IPS-18c (cell line): Measurements from ENCODE around the gene ESRP2.

ENCODE experiments used
- H3K4me3 ChIP-seq: 2 replicates; pipeline ENCODE4 v1.7.0; 2013; ENCODE audit warnings: low read depth, mild to moderate bottlenecking, low read length, moderate library complexity; ENCODE audit not compliant: insufficient read depth
- H3K9me3 ChIP-seq: one replicate; pipeline ENCODE4 v1.6.1; 2013; ENCODE audit warnings: mild to moderate bottlenecking, low read length, moderate library complexity; ENCODE audit not compliant: control insufficient read depth, insufficient read depth

ESRP2 gene

DNA sequence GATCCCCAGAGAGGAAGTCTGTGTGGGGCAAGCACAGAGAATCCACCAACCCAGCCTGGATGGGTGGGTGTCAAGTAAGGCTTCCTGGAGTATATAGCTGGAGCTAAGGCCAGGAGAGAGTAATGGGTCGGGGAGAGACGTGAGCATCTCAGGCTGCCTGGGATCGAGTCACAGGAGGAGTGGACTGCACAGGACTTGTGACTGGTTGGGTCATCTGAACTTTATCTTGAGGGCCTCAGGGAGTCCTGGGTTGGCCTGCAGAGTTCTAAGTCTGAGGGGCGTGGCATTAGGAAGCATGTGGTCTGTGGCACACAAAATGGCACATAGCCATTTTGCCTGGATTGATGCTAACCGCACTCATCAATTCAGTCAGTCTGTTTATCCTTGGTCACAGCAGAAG, 10.7 kb upstream of the ESRP2 start:
- H3K4me3 ChIP-seq: no peak overlapping the region
- H3K9me3 ChIP-seq: peaks cover 4% of the 10 kb centered on the region

DNA sequence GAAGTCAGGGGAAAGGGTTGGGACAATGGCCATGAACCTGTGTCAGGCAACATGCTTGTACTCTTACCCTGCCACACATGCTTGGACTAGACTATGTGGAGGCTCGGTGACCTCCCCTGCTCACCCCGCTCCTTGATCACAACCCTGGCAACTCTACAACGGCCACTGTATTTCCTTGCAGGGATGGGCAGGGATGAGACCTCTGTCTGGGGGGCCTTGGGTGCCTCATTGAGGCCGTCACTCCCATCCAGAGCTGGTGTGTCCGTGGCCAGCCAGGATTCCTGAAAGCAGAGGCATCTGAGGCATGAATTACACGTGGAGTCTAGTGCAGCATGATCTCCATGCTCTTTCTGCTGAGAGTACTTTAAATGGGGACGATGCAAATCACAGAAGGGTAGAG, 10.2 kb upstream of the ESRP2 start:
- Histone ChIP-seq H3K4me3 (peak overlapping the region; percentile 97), H3K9me3 (peaks cover 4% of the 10 kb centered on the region)

DNA sequence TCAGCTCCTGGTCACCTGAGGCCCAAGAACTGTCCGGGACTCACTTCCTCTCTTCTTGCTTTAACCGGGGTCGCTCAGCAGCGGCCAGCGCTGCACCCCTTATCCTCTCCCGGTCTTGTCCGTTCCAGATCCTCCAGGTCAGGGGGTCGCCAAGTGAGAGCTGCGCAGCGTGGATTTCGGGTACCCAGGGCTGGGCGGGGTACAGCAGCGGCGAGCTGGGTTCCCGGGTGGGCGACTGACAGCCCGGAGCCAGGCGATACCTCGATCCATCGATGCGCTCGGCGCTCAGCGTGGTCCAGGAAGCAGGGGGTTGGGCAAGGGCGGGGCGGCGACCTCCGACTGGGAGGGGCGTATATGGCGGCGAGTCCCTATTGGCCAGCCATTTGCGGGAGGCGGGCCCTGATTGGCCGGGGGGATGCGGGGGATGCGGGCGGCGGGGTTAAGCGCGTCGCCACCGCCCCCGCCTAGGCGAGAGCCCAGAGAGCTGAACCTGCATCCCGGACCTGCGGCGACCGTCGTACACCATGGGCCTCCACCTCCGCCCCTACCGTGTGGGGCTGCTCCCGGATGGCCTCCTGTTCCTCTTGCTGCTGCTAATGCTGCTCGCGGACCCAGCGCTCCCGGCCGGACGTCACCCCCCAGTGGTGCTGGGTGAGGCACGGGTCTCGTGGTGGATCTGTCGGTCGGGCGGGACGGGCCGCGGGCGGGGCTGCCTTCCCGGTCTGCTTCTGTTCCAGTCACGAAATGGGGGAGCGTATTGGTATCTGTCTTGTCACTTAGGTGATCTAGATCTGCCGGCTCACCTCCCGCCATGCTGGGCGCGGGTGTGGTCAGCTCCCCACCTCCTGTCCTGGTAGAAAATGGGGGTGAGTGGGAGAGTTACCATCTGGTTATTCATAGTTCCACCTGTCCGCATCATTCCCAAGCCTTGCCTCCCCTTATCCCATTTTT, 9.3 kb upstream of the ESRP2 start, which contains the start of gene PLA2G15:
Gene PLA2G15 (plus strand): TSS at position 471 of the 951 bp plus-strand sequence. CDS start 54 bp downstream, at position 525.
- H3K4me3 ChIP-seq: peak within 1 kb of the TSS; percentile 97
- H3K9me3 ChIP-seq: peaks cover 4% of the 10 kb centered on the region

DNA sequence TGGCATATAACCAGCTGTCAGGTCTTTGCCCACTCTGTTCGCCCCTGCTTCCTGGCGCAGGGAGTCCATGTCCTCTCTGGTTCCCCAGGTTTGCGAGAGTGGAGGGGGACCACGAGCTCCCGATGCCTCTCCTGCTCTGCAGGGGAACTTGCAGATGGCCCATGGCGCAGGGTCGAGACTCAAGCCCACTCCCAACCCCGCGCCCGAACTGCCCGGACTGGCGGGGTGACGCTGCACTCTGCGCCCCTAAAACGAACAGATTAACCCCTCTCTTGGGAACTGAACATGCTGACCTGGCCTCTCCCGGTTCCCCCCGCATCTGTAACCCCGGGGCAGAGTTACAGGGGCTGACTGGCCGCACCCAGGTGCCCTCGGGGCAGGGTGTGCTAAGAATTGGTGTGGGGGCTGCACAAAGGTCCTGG, 8.6 kb upstream of the ESRP2 start:
- Histone ChIP-seq H3K9me3 (peaks cover 4% of the 10 kb centered on the region), H3K4me3 (peak overlapping the region; percentile 97)

DNA sequence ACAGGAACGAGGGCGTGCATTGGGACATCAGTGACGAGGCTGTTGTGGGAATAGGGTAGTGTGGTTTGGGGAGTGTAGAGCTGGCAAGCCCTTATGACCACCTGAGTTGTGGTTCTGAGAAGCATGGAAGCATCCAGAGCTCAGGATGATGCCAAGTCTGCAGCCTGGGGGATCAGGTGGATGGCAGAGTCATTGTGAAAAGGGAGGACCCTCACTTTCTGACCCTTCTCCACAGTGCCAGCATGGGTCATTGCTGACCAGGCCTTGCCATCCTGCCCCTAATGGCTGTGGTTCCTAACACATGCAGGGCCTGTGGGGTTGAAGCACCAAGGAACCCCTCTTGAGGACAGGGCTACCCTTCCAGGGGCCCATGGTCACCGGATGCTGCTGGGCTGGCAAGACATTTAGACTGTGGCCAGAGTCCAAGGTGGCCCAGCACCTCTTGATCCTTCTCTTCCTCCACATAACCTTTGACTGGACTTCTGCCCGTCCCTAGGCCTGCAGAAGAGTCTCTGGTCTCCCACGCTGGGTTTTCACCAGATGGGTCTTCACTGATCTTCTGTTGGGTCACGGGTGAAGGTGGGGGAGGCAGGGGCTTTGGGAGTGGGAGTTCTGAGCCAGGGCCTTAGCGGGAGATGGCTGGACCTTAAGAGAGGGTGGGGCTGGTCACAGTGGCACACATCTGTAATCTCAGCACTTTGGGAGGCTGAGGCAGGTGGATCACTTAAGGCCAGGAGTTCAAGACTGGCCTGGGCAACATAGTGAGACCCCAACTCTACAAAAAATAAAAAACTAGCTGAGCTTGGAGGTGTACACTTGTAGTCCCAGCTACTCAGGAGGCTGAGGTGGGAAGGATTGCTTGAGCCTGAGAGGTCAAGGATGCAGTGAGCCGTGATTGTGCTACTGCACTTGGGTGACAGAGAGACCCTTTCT, 7.3 kb upstream of the ESRP2 start:
- Histone ChIP-seq H3K9me3 (peaks cover 4% of the 10 kb centered on the region), H3K4me3 (no peak overlapping the region)

DNA sequence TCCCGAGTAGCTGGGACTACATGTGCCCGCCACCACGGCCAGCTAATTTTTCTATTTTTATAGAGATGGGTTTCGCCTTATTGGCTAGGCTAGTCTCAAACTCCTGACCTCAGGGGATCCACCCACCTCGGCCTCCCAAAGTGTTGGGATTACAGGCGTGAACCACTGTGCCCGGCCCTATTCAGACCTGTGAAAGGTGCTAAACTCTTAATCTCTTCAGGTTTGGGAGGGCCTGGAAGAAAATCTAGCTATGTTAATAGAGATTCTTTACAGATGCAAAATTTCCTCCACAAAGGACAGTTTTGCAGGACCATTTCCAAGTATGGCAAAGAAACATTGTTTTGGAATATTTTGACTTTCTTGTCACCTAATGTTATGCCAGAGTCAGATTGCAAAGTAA, 6.2 kb upstream of the ESRP2 start:
- Histone ChIP-seq H3K9me3 (peaks cover 4% of the 10 kb centered on the region), H3K4me3 (no peak overlapping the region)

DNA sequence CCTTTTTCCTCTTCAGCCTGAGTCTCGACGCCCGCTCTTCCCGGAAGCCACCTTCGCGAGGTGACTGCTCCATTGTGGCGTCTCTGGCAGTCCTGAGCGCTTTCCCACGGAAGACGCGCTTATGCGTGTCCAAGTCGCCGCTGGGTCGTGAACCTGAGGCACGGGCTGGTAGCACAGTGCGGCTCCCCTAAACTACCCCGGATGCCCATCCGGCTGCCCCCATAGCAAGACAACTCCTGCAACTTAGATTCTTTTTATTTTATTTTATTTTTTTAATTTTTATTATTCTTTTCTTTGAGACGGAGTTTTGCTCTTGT, 2.1 kb upstream of the ESRP2 start:
- Histone ChIP-seq H3K4me3 (peak overlapping the region; percentile 56; the same call in 1 of the 2 replicates), H3K9me3 (no peaks in the 10 kb centered on the region)

DNA sequence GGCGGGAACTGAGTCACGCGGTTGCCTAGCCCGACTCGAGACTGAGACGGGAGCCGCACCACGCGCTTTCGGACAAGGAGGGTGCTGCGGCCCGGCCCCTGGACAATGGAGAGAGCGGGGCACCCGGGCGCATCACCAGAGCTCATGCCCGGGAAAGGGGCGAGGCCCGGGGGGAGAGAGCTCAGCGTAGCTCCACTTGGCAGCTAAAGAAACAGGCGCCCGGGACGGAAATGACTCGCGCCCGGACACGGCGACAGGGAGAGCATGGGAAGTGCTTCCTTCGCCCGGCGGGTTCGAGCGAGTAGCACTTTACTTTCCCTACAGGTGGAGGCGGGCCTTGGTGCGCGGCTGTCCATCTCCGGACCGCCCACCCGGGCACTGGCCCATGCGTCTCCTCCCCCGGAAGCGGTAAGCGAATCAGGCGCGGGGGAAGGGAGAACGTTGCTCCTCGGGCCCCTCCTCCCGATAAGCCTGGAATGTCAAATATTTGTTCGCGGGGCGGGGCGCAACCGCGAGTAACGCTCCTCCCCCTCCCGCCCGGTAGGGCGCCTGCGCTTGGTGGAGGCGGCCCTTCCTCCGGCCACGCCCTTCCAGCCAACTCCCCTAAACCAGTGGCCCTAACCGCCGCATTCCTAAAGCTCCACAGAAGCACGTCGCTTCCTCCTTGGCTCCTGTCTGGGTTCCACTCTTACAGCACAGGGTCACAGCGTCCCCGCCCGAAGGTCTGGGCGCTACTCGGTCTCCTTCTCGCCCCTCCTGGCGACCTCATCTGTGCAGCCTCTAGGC, 1.5 kb upstream of the ESRP2 start:
- peak overlapping the region; percentile 91 for H3K4me3 ChIP-seq
- no peaks in the 10 kb centered on the region for H3K9me3 ChIP-seq

DNA sequence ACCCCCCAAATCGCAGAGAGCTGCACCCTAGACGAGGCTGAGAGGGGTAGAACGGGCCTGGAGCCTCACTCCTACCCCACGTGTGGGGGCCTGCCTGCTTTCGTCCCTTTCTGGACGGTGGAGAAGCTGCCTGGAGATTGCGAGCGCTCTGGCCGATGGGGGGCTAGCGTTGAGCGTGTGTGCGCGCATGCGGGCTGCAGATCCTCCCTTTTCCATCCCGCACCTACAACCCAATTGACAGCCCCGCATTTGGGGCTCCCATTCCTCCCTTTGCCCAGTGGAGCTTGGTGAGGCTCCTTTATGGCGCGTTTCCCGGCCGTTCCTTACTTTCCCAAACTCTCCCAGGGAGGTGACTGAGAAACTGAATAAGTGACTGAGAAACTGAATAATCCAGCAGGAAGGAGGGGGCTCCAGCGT, 907 bp upstream of the ESRP2 start:
- no peaks in the 10 kb centered on the region for H3K9me3 ChIP-seq
- H3K4me3 ChIP-seq: peak overlapping the region; percentile 91

DNA sequence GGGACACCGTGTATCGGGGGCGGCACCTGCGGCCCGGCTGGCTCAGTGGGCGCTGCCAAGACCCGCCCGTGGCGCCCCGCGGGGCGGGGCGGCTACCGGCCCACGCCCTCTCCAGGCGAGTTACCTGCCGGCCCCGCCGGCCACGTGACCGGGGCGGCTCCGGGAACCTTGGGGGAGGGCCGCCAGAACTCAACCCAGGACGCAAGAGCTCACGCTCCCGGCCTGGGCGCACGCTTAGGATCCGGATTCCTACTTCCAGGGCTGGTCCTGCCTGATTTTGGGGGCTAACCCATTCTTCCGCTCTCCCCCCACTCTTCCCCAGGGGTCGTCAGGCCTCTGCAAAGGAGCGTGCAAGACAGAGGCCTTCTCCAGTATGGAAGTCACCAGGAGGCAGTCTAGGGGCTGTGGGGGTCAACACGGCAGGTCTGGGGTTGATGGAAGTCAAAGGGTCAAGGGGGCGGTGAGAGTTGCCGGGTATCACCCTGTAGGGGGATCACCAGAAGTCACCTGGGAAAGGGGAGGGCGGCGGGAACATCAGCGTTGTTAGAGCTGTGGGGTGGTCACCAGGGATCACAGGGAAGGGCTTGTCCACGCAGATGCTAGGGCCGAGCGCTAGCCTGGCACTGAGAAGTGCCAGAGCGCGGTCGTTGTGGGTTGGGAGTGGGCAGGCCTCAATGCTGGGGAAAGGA, 354 bp upstream of the ESRP2 start:
- Histone ChIP-seq H3K9me3 (no peaks in the 10 kb centered on the region), H3K4me3 (peak overlapping the region; percentile 91)

DNA sequence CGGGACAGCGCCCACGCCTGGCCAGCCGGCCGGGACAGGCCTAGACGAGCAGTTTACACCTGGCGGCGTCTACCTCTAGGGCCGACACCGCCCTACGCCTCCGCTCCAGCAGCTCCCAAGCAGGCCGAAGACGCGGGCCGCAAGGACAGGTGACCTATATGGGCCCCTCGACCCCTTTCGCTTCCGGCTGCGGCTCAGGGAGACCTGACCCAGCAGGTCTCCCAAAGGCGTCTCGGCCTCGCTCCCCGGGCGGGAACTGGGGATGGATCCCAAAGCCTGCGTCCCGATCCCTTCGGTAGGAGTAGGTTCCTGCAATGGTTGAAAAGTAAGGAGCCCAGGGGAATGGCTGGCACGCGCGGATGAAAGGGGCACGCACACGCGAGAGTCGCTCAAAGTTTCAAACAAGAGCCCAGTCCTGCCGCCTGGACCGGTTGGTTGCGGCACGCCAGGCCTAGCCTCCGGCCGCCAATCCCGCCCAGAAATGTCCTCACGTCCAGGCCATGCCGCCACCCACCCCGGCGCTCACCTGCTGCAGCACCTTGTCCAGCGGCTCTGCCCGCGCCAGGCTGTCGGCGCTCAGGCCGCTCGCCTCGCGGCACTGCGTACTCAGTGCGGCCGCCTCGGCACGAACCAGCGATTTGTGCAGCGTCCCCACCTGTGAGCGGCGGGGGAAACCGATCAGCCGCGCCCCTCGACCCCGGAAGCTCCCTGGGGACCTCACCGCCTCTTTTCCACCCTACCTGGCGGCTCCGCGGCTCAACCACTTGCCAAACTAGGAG, 630 bp downstream of the ESRP2 start:
- Histone ChIP-seq H3K9me3 (no peaks in the 10 kb centered on the region), H3K4me3 (peak overlapping the region; percentile 91)

DNA sequence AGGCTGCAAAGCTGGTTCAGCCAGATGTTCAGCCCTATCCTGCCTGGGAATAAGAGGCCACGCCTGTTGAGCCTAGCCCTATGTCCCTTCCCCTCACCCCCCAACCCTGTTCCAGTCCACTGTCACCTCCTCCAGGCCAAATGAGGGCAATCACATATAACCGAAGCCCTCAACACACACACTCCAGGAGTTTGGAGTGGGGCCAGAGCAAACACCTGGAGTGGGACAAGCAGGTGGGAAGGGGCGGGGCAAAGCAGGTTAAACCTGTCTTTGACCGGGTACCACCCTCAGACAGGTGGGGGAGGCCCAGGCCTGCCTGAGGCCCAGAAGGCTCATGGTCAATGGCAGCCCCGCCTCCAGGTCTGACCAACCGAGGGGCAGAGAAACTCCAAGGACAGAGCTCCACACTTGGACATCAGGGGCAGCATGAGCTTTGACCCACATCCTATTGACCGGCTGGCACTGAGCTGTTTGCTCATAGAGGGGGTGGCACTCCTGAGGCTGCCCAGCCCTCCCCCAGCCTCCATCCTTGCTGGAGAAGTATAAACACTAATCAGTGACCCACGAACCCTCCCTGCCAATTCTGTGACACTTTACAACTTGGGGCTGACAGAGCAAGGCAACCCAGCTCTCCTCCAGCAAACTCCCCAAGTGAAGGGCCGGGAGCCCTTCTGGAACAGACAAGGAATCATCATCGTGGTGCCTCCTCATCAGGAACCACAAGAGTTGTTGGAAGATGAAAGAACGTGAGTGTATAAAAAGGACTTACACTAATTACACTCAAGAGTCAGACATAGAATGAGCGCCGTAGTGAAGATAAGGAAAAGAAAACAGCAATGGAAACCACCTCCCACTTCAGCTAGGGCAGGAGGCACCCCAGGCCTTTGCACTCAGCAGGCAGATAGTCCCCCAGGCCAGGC, 1.5 kb downstream of the ESRP2 start:
- Histone ChIP-seq H3K9me3 (no peaks in the 10 kb centered on the region), H3K4me3 (peak overlapping the region; percentile 91)

DNA sequence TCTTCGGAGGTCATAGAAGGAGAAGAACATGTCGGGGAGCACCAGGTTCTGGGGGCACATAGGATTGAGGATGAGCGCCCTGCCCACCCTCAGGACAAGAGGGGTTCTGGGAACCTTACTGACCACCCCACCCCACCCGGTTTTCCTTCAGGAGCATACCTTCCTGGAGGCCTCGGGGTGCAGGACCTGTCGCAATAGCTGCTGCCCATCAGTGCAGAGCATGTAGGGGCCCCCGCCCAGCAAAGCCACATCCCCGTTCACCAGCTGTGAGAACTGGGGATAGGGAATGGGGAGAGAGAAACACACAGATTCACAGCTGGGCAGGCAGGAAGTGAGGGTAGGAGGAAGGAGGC, 2.1 kb downstream of the ESRP2 start:
- peaks cover 2% of the 10 kb centered on the region for H3K9me3 ChIP-seq
- 0 out of 2 replicates have a peak overlapping the region, but pooled peaks have one; percentile 91 for H3K4me3 ChIP-seq

DNA sequence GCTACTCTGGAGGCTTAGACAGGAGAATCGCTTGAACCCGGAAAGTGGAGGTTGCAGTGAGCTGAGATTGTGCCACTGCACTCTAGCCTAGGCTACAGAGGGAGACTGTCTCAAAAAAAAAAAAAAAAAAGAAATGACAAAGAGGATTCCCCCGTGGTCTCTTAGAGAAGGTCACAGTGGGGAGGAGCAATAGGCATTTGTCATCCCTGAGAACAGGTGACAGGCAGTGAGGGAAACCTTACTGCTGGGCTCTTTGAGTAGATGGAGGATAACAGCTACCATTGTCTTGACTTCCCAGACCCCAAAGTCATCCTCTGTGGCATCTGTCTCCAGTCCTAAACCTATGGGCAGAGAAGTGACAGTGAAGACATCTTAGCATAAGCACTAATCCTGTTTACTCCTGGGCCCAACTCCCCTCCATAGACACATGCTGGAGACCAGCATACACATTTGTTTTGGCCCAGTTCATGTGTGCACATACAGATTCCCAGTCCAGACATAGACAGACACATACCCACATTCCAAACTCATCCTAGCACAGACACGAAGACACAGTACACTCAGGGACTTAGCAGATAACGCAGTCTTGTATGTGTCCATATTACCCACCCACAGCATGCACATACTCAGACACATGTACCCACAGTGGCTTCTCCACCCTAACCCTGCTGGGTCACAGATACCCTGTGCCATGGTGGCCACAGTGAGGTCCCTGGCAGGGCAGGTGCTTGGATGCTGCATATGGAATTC, 2.7 kb downstream of the ESRP2 start:
- no peak overlapping the region for H3K4me3 ChIP-seq
- peaks cover 3% of the 10 kb centered on the region for H3K9me3 ChIP-seq
